HPDE6-E6E7 (cell line): Measurements from ENCODE around the gene FZD10.

Source experiments
- DNase-seq: peaks from one replicate; pipeline ENCODE4 v3.0.0; 2011; ENCODE audit warnings: missing footprints; ENCODE audit errors: extremely low spot score

Gene FZD10

GRCh38 chr12:130154276-130155070 lies 7.8 kb upstream of the FZD10 start:
- no peak for DNase-seq

DNA sequence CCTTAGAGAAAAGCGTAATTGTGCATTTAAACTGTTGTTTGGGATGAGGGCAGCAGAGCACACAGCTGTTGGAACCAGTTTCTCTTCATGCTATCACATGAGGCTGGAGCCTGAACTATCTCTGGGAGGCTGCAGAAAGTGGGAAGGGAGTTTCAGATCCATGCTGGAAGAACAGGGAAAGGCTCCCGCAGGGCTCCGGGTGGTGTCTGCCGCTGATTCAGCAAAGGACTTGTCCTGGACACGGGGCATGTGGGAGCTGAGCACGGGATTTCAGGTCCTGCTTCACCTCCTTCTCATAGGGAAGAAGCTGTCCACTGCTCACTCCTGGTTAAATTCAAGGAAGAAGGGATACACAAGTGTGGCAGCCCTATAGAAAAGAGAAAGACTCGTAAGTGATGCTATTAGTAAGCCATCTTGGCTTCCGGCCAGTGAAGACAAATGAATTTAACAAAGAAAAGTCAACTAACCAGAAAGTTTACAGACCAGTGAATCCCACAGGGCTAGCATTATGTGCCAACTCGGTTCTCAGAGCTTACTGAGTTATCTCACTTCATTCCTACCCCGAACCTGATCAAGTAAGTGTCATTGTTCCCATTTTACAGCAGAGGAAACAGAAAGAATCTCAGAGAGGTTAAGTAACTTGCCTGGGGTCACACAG lies 6.7 kb upstream of the FZD10 start:
- no peak for DNase-seq

GRCh38 chr12:130156652-130157275 lies 5.5 kb upstream of the FZD10 start:
- DNase-seq: no peak

DNA sequence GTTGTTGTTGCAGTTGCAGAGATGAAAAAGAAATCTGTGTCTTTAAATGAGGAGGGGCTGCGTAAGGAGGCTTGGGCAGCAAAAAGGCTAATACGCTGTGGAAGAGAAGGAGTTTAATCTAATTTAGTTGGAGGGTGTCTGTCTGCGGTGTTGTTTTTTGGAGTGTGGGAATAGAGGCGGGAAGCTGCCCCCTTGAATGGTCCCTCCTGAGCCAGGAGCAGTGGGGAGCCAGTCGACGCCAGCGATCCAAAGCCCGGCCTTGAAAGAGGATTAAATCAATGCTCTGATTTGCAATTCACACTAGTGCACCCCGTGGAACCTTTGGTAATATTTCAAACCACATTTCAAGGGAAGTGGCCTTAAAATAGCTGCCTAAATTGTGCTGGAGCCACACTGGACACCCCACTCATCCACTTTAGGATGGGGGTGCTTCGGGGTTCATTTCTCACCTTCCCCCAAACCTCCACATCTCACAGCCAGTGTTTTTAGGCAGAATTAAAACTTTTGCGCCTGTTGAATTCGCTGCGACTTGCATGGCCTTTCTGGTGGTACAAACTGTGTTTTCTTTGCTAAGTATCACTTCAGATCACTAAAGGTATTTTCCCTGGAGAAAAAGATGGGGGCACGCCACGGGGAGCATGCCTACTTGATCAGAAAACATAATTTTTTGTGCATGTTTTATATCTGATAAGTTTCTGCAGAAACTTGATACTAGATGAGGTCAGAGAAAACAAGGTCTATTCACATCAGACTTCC lies 4.1 kb upstream of the FZD10 start:
- no peak for DNase-seq

- DNase-seq: no peak
Measured at GRCh38 chr12:130158754-130159059, 3.6 kb upstream of the FZD10 start.

DNA sequence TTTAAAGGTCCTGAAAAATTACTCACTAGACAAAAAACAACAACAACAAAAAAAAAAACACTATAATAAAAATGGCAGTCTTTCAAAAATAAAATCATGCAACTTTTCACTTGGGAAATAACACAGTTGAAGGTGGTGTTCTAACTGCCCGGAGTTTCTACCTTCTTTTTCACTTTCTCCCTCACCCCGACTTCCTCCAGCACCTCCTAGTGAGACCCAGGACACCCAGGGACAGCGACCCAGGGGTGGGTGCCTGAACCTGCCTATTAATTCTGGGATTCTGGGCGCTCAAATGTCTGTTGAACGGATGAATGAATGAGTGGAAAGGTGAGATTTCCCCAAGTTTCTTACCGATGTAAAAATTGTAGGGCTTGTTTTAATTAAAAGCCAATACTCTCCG lies 2.0 kb upstream of the FZD10 start:
- no peak for DNase-seq

- no peak for DNase-seq
Measured at GRCh38 chr12:130160711-130161231, 1.5 kb upstream of the FZD10 start.

- no peak for DNase-seq
Measured at GRCh38 chr12:130161261-130162243, 712 bp upstream of the FZD10 start.

GRCh38 chr12:130162745-130163460 lies 639 bp downstream of the FZD10 start:
- DNase-seq: no peak

GRCh38 chr12:130163461-130164215 lies 1.4 kb downstream of the FZD10 start:
- no peak for DNase-seq

DNA sequence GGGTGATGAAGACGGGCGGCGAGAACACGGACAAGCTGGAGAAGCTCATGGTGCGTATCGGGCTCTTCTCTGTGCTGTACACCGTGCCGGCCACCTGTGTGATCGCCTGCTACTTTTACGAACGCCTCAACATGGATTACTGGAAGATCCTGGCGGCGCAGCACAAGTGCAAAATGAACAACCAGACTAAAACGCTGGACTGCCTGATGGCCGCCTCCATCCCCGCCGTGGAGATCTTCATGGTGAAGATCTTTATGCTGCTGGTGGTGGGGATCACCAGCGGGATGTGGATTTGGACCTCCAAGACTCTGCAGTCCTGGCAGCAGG lies 1.9 kb downstream of the FZD10 start:
- DNase-seq: no peak

- no peak for DNase-seq
Measured at GRCh38 chr12:130164936-130165335, 2.7 kb downstream of the FZD10 start.

DNA sequence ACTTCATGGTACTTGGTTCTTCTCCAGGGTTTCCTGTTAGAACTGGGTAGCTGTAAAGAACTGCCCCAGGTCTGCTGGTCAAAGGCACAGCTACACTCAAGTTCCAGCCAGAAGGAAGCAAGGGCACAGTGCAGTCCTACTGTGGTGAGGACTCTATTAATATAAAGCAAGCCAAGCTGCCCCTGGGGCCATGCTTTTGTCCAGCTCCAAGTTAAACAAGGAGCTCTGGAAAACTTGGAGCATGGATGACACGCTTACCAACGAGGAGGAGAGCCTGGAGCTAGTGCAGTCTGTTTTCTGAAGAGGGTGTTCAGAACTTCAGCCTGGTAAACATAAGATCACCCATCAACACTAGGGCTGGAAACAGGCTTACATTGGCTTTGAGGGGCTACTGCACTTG lies 4.0 kb downstream of the FZD10 start:
- no peak for DNase-seq

DNA sequence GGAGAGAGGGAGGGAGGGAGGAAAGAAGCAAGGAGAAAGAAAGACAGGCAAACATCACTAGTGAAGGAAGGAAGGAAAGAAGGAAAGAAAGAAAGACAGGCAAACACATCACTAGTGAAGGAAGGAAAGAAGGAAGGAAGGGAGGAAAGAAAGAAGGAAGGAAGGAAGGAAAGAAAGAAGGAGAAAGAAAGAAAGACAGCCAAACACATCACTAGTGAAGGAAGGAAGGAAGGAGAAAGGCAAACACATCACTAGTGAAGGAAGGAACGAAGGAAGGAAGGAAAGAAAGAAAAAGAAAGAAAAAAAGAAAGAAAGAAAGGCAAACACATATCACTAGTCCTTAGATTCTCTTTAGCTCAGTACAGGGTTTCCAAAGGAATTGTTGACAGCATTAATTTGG lies 5.3 kb downstream of the FZD10 start:
- no peak for DNase-seq

DNA sequence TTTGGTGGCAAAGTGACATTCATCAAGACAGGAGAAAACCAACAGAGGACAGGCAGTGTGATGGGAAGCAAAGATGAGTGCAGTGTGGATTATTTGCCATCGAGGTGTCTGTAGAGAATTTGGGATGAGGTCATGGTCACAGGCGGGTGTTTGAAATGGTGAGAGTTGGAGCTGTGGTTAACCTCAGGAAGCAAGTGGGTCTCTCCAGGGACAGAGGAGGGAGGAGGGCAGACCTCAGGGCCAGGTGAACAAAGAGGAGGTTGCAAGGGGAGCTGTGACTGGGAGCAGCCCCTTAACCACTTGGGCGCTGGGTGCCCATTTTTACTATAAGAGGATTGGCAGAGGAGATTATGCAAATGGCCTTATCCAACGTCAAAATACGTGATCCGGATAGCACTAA lies 7.0 kb downstream of the FZD10 start:
- no peak for DNase-seq

DNA sequence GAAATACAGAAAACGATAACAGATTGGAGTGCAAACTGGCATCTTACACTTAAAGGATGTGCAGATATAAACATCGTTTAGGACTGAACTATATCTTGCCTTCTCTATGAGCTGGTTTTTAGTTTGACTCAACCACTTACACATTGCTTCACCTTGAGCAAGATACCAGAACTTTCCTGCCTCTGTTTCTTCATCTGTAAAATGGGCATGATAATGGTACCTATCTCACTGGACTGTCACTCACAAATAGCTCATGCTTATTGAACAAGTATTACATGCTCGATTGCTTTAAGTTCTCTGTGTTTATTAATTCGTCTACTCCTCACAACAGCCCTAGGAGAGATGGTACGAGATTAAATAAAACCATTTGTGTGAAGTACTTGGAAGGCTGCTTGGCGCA lies 7.7 kb downstream of the FZD10 start:
- no peak for DNase-seq

DNA sequence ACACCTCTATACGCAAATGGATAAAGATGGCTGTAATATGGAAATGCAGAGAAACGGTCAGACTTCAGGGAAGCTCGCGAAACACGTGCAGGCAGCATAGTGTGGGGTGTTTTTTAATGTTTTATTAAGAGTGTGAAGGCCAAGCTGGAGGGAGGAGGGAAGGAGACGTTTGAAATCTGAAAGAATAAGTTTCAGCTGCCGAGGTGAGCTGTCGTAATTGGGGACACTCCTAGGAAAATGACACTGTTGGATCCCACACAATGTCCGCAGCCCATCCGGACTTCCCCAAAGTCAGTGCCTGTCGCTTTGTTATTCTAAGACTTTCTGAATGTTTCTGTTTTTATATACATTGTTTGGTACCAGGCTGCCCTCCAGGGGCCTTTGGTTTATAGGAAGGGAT lies 8.3 kb downstream of the FZD10 start:
- DNase-seq: no peak

GRCh38 chr12:130177635-130178242 lies 15.5 kb downstream of the FZD10 start:
- no peak for DNase-seq

GRCh38 chr12:130178282-130178681 lies 16.0 kb downstream of the FZD10 start:
- DNase-seq: no peak
